ENCODE results near the gene ENTPD3.
"Not testable (repeated sequence)": the region's sequence is repeated elsewhere in the genome, so short reads cannot be mapped to it uniquely, and the experiment has no call there.

Gene ENTPD3

GRCh38 chr3:40407007-40407406, 20.0 kb downstream of the ENTPD3 start:
- no peak for DNase-seq (ENCODE audit: low read depth in 2 of 2)

- no peak for DNase-seq (ENCODE audit: low read depth in 2 of 2)
Observed at GRCh38 chr3:40407611-40408010, 20.6 kb downstream of the ENTPD3 start.

GRCh38 chr3:40414270-40414669, 27.3 kb downstream of the ENTPD3 start:
- DNase-seq (ENCODE audit: low read depth in 2 of 2) = no peak

- no peak for DNase-seq (ENCODE audit: low read depth in 2 of 2)
Observed at GRCh38 chr3:40417845-40418543, 31.0 kb downstream of the ENTPD3 start.

- no peak for DNase-seq (ENCODE audit: low read depth in 2 of 2)
Observed at GRCh38 chr3:40422861-40423260, 35.9 kb downstream of the ENTPD3 start.

- DNase-seq (ENCODE audit: low read depth in 2 of 2) = no peak
Observed at GRCh38 chr3:40427045-40427669, 40.2 kb downstream of the ENTPD3 start.

GRCh38 chr3:40432793-40433192, 45.8 kb downstream of the ENTPD3 start:
- no peak for DNase-seq (ENCODE audit: low read depth in 2 of 2)

- no peak for DNase-seq (ENCODE audit: low read depth in 2 of 2)
Observed at GRCh38 chr3:40437889-40438288, 50.9 kb downstream of the ENTPD3 start.

- DNase-seq (ENCODE audit: low read depth in 2 of 2) = no peak
Observed at GRCh38 chr3:40445062-40445461, 58.1 kb downstream of the ENTPD3 start.

GRCh38 chr3:40445880-40446279, 58.9 kb downstream of the ENTPD3 start:
- DNase-seq (ENCODE audit: low read depth in 2 of 2) = no peak

- no peak for DNase-seq (ENCODE audit: low read depth in 2 of 2)
Observed at GRCh38 chr3:40450438-40450837, 63.5 kb downstream of the ENTPD3 start.

GRCh38 chr3:40451551-40451950, 64.6 kb downstream of the ENTPD3 start:
- no peak for DNase-seq (ENCODE audit: low read depth in 2 of 2)

- DNase-seq (ENCODE audit: low read depth in 2 of 2) = no peak
Observed at GRCh38 chr3:40452057-40452456, 65.1 kb downstream of the ENTPD3 start.

GRCh38 chr3:40452562-40452875, 65.5 kb downstream of the ENTPD3 start:
- DNase-seq (ENCODE audit: low read depth in 2 of 2) = no peak

GRCh38 chr3:40452876-40453730, 66.1 kb downstream of the ENTPD3 start:
- peak; percentile 77 for DNase-seq (ENCODE audit: low read depth in 2 of 2)

GRCh38 chr3:40453933-40454332, 66.9 kb downstream of the ENTPD3 start:
- no peak for DNase-seq (ENCODE audit: low read depth in 2 of 2)

- no peak for DNase-seq (ENCODE audit: low read depth in 2 of 2)
Observed at GRCh38 chr3:40455328-40455727, 68.3 kb downstream of the ENTPD3 start.

GRCh38 chr3:40456279-40456939, 69.4 kb downstream of the ENTPD3 start:
- no peak for DNase-seq (ENCODE audit: low read depth in 2 of 2)

GRCh38 chr3:40456940-40457823, 70.2 kb downstream of the ENTPD3 start, which contains the start of gene RPL14:
RPL14 (plus strand) TSS chr3:40457339; CDS start chr3:40457472, 133 bp downstream.
- peak; percentile 81 to 87 for DNase-seq (ENCODE audit: low read depth in 2 of 2)

GRCh38 chr3:40458473-40458872, 71.5 kb downstream of the ENTPD3 start:
- no peak for DNase-seq (ENCODE audit: low read depth in 2 of 2)

- not testable (repeated sequence) for DNase-seq (ENCODE audit: low read depth in 2 of 2)
Observed at GRCh38 chr3:40460481-40460880, 73.5 kb downstream of the ENTPD3 start.

Data from stimulated activated CD4-positive, alpha-beta T cell treated with anti-CD3 and anti-CD28 coated beads, Interleukin-1b, Interleukin-23, amount 100 ng/mL, for 1 hour (primary cell).